K562 (cell line): Measurements from ENCODE around the gene STIM1. TPM values are rescaled to one million over a fixed set of nuclear protein-coding genes. Genes with fewer than 3 reads are reported as not detected.

Source experiments
- ATAC-seq: fragments of 200-7000 bp; cut with Tn5 transposase; 3 replicates; pipeline ENCODE4 v1.9.1; 2020; ENCODE audit warnings: moderate library complexity
- BruUV-seq: library from RNA; stranded (reverse); fragments of 400-500 nt; replicated peaks from 2 replicates; lab custom pipeline; 2021; lab: Mats Ljungman, UMichigan
- CTCF ChIA-PET: fragments of 300-600 bp; formaldehyde crosslinking; extraction: SDS; loops from one replicate; lab custom pipeline; 2021; ENCODE audit warnings: low intra/inter-chr PET ratio; lab: Yijun Ruan, JAX
- POLR2A ChIA-PET: fragments of 300-600, 350-650 bp; sonication (Branson Sonifier 250); formaldehyde crosslinking; extraction: SDS; loops from one replicate; lab custom pipeline; 2021; ENCODE audit warnings: antibody characterized with exemption, inconsistent platforms; lab: Yijun Ruan, JAX
- DNase-seq, 4 experiments: peaks; one replicate each; pipeline versions ENCODE4 v3.0.0 to v3.0.0-alpha.2; 2011 to 2018; ENCODE audit warnings: low spot score in 3 of 4, mixed read lengths in 3 of 4; ENCODE audit errors: extremely low read depth in 1 of 4
- FAIRE-seq: peaks from 2 replicates; lab custom pipeline; 2011; peaks lifted over from hg19 to GRCh38; lab: Jason Lieb, UNC
- H2AFZ ChIP-seq: 2 replicates; pipeline ENCODE4 v1.6.0; 2011; ENCODE audit warnings: low read depth, low read length, control low read depth, inconsistent platforms
- H3K27ac ChIP-seq: fragments of 200-600 bp; 3 replicates; pipeline ENCODE4 v1.8.0; 2011; ENCODE audit warnings: low read depth, mild to moderate bottlenecking, control low read depth, inconsistent platforms, low read length, moderate library complexity, mixed read lengths; ENCODE audit errors: extremely low read depth
- H3K27me3 ChIP-seq, 2 experiments: fragments of 300-600 bp in 1 of 2; 2 replicates in 1 of 2; 3 replicates in 1 of 2; pipeline versions ENCODE4 v1.6.0 to v1.8.0; 2011; ENCODE audit warnings: inconsistent platforms in 2 of 2, low read length in 2 of 2, mild to moderate bottlenecking in 1 of 2, mixed read lengths in 1 of 2, moderate library complexity in 1 of 2; ENCODE audit not compliant: control insufficient read depth in 2 of 2, insufficient read depth in 2 of 2
- H3K36me3 ChIP-seq: fragments of 300-600 bp; 3 replicates; pipeline ENCODE4 v1.8.0; 2011; ENCODE audit warnings: mild to moderate bottlenecking, low read length, inconsistent platforms; ENCODE audit not compliant: control insufficient read depth, insufficient read depth
- H3K4me1 ChIP-seq, 2 experiments: fragments of 200-600 bp in 1 of 2; replicated peaks in 1 of 2; 2 replicates in 1 of 2; 3 replicates in 1 of 2; pipeline versions ENCODE4 v1.5.1 to v1.8.0; 2011; ENCODE audit warnings: inconsistent platforms in 2 of 2, low read length in 2 of 2, mild to moderate bottlenecking in 1 of 2, mixed read lengths in 1 of 2, moderate library complexity in 1 of 2; ENCODE audit not compliant: control insufficient read depth in 2 of 2, insufficient read depth in 2 of 2
- H3K4me2 ChIP-seq: 2 replicates; pipeline ENCODE4 v1.6.1; 2011; ENCODE audit warnings: low read length, control low read depth, inconsistent platforms, mixed read lengths; ENCODE audit not compliant: insufficient read depth
- H3K4me3 ChIP-seq: fragments of 200-600 bp; sonication (generic), shearing (Covaris generic); 2 replicates; pipeline ENCODE4 v1.5.1; 2016; ENCODE audit warnings: control low read depth, inconsistent platforms
- H3K79me2 ChIP-seq: fragments of 200-600 bp; 3 replicates; pipeline ENCODE4 v1.8.0; 2011; ENCODE audit warnings: low read length, inconsistent platforms; ENCODE audit not compliant: control insufficient read depth, insufficient read depth
- H3K9ac ChIP-seq, 2 experiments: 2 replicates each; pipeline versions ENCODE4 v1.6.0 to v1.6.1; 2011; ENCODE audit warnings: low read depth in 2 of 2, low read length in 2 of 2, control low read depth in 1 of 2, inconsistent platforms in 1 of 2, mild to moderate bottlenecking in 1 of 2, mixed read lengths in 1 of 2; ENCODE audit not compliant: insufficient read depth in 1 of 2
- H3K9me1 ChIP-seq: one replicate; pipeline ENCODE4 v1.6.0; 2011; ENCODE audit warnings: inconsistent platforms, mild to moderate bottlenecking, low read length, moderate library complexity; ENCODE audit not compliant: control insufficient read depth, insufficient read depth
- H3K9me3 ChIP-seq: replicated peaks from 2 replicates; pipeline ENCODE4 v1.5.1; 2011; ENCODE audit warnings: low read depth, low read length, inconsistent platforms; ENCODE audit not compliant: control insufficient read depth, insufficient read depth
- H4K20me1 ChIP-seq: replicated peaks from 2 replicates; pipeline ENCODE4 v1.6.1; 2011; ENCODE audit warnings: low read length, inconsistent platforms, mixed read lengths; ENCODE audit not compliant: control insufficient read depth, insufficient read depth
- ATF7 ChIP-seq: fragments of 450-650 bp; IDR thresholded peaks from 2 replicates; pipeline ENCODE4 v1.7.1; 2014; ENCODE audit warnings: mild to moderate bottlenecking, moderate library complexity
- CEBPB ChIP-seq: fragments of 450-650 bp; IDR thresholded peaks from 2 replicates; pipeline ENCODE4 v1.6.1; 2016; ENCODE audit warnings: missing genetic modification characterization, missing compliant biosample characterization
- EGR1 ChIP-seq: fragments of 450-650 bp; conservative IDR thresholded peaks from 2 replicates; pipeline ENCODE4 v1.6.1; 2017; ENCODE audit warnings: mild to moderate bottlenecking
- JUND ChIP-seq, 2 experiments: IDR thresholded peaks; 2 replicates in 1 of 2; 3 replicates in 1 of 2; pipeline ENCODE4 v1.6.1; 2011; ENCODE audit warnings: borderline replicate concordance in 2 of 2, low read depth in 2 of 2, low read length in 2 of 2, improper control_type of control experiment in 1 of 2, missing biosample characterization in 1 of 2, missing genetic modification characterization in 1 of 2, missing genetic modification reagents in 1 of 2
- ZNF282 ChIP-seq: sonication (generic); formaldehyde crosslinking; IDR thresholded peaks from 2 replicates; pipeline ENCODE4 v1.8.1; 2023; ENCODE audit warnings: missing genetic modification reagents
- WGBS: fragments of 100-300 bp; shearing (Covaris generic); methylation state at CpG from one replicate; pipeline ENCODE4 v1.1.6; 2016; ENCODE audit warnings: low coverage, mixed read lengths; ENCODE audit not compliant: insufficient coverage; ENCODE audit errors: missing lambda C conversion rate; 5-methylcytosine and 5-hydroxymethylcytosine counted together
- in situ Hi-C: fragments of 300-500 bp; cut with MboI; formaldehyde crosslinking; loops from 4 replicates; pipeline ENCODE4 v1.15.0; 2018; ENCODE audit warnings: inconsistent platforms, mixed read lengths
- intact Hi-C: fragments of 100-400 bp; cut with micrococcal nuclease; formaldehyde crosslinking; loops from 2 replicates; pipeline ENCODE4 v1.14.2; 2022
- polyA plus RNA-seq, 8 experiments: library from polyadenylated mRNA; depleted of rRNA in 4 of 8; stranded (reverse) in 5 of 8; unstranded in 3 of 8; fragments of >200 nt; fragmentation: Nextera tagmentation in 2 of 8; fragmentation: Illumina TruSeq in 1 of 8; extraction: Ambion mirVana in 2 of 8; extraction: Trizol in 1 of 8; gene quantifications; 2 replicates each; pipeline versions ENCODE4 v1.2.1 to v1.2.3, GENCODE V29; 2011 to 2014; ENCODE audit warnings: inconsistent platforms in 1 of 8, missing spikeins in 1 of 8
- total RNA-seq, 7 experiments: library from RNA; depleted of rRNA in 6 of 7; stranded (reverse); fragments of >200 nt in 6 of 7; fragmentation: Illumina TruSeq in 2 of 7; extraction: Trizol in 2 of 7; gene quantifications; 2 replicates each; pipeline versions ENCODE4 v1.2.1 to v1.2.3, GENCODE V29; 2011 to 2021; ENCODE audit warnings: low replicate concordance in 1 of 7
- TF ChIP-seq, protein P1 (sequence below): fragments of 450-650 bp; formaldehyde crosslinking; IDR thresholded peaks from 2 replicates; pipeline ENCODE4 v1.4.0; 2022; ENCODE audit warnings: mild to moderate bottlenecking, moderate library complexity
- TF ChIP-seq, protein P2 (sequence below): fragments of 450-650 bp; formaldehyde crosslinking; IDR thresholded peaks from 2 replicates; pipeline ENCODE4 v1.4.0; 2020; ENCODE audit warnings: mild to moderate bottlenecking, mixed read lengths

Gene STIM1
- total and polyA plus RNA-seq, 9 of the 15 experiments (the other 6 are each of a cell fraction or from before 2014, with no cell fraction given), result 7.7 to 50.5 (median 22.5) TPM

DNA sequence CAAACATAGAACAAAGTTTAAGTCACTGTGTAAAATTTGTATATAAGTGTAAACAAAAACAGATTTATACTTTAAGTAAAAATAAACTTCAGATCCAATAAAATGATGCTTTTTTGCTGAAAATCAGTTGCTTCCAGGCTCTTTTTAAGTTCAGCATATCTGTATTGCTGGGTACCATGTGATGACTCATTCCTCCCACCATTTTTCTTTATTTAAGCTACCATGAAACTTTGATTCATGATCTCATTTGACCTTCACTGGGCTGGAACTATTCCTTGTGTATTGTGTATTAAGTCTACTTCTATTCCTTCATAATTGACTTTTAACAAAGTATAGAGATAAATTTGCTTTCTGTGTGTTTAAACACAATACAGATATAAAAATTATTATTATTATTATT is 192.9 kb downstream of the STIM1 start:
- Histone ChIP-seq H3K4me1 (peaks cover 0 to 10% of the 10 kb centered on the region in 2 experiments; a peak in 2 of 5 replicates), H2AFZ (no peak overlapping the region), H3K36me3 (no peaks in the 10 kb centered on the region), H3K27ac (no peak overlapping the region), H3K9me3 (no peaks in the 10 kb centered on the region), H3K27me3 (no peaks in the 10 kb centered on the region), H3K9me1 (no peaks in the 10 kb centered on the region), H3K4me3 (no peak overlapping the region), H3K4me2 (no peak overlapping the region), H4K20me1 (no peaks in the 10 kb centered on the region), H3K79me2 (0 out of 3 replicates have a peak, but pooled peaks cover 2% of the 10 kb centered on the region), H3K9ac (no peak overlapping the region)
- DNase-seq (no peak), ATAC-seq (no peak), FAIRE-seq (no peak)
- in situ Hi-C loops, result no loop called here
- ChIA-PET POLR2A (no interaction called here), CTCF (interaction anchor here (0.5 kb wide), 1 partner anchor 453 kb away, joined by 3 read pairs; no protein-coding TSS in a partner anchor)
- BruUV-seq, result no TSS peak
- intact Hi-C loops, result no loop called here
- TF ChIP-seq EGR1 (0 out of 2 replicates have a peak, but pooled peaks have one; percentile 14), JUND (IDR thresholded peaks at IDR 0.05; ENCODE audit: borderline replicate concordance, low read depth, low read length) (peak; percentile 53; the same call in 1 of the 2 replicates), JUND (tag; IDR thresholded peaks at IDR 0.05; ENCODE audit: borderline replicate concordance, low read depth, low read length) (no peak; the same call in 2 of the 3 replicates)
- TF ChIP-seq, protein P1, sequence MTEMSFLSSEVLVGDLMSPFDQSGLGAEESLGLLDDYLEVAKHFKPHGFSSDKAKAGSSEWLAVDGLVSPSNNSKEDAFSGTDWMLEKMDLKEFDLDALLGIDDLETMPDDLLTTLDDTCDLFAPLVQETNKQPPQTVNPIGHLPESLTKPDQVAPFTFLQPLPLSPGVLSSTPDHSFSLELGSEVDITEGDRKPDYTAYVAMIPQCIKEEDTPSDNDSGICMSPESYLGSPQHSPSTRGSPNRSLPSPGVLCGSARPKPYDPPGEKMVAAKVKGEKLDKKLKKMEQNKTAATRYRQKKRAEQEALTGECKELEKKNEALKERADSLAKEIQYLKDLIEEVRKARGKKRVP (CRISPR knock-in tag), result no peak

DNA sequence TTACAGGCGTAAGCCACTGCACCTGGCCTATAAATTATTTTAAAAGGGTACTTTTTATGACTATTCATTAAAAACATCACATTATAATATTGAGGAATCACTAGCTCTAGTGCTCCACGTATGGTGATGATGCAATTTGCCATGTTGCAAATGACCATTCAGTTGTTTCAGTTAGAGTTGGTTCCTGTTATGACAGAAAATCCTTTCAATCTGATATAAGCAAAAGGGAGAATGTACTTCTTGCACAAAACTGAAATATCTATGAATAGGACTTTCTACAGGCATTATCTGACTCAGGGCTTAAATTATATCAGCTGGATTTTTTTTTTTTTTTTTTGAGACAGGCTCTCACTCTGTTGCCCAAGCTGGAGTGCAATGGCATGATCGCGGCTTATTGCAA is 193.5 kb downstream of the STIM1 start:
- Histone ChIP-seq H3K79me2 (0 out of 3 replicates have a peak, but pooled peaks cover 2% of the 10 kb centered on the region), H3K9ac (no peak overlapping the region), H2AFZ (no peak overlapping the region), H3K4me1 (peaks cover 0 to 8% of the 10 kb centered on the region in 2 experiments; a peak in 2 of 5 replicates), H4K20me1 (no peaks in the 10 kb centered on the region), H3K9me3 (no peaks in the 10 kb centered on the region), H3K36me3 (no peaks in the 10 kb centered on the region), H3K9me1 (no peaks in the 10 kb centered on the region), H3K27me3 (no peaks in the 10 kb centered on the region), H3K4me3 (no peak overlapping the region), H3K27ac (no peak overlapping the region), H3K4me2 (no peak overlapping the region)
- ChIA-PET POLR2A (interaction anchor here (0.6 to 0.7 kb wide), 4 partner anchors 10 to 93 kb away, joined by 3 to 5 read pairs (median 4); no protein-coding TSS in a partner anchor), CTCF (no interaction called here)
- no TSS peak for BruUV-seq
- ATAC-seq (no peak), FAIRE-seq (no peak), DNase-seq (no peak)
- in situ Hi-C loops (no loop called here), intact Hi-C loops (no loop called here)
- WGBS, result 68% methylated on average over 2 of the region's 4 CpGs
- TF ChIP-seq CEBPB (tag) (peak; percentile 76), ZNF282 (CRISPR knock-in tag) (no peak), ATF7 (0 out of 2 replicates have a peak, but pooled peaks have one; percentile 14)
- TF ChIP-seq, protein P2, sequence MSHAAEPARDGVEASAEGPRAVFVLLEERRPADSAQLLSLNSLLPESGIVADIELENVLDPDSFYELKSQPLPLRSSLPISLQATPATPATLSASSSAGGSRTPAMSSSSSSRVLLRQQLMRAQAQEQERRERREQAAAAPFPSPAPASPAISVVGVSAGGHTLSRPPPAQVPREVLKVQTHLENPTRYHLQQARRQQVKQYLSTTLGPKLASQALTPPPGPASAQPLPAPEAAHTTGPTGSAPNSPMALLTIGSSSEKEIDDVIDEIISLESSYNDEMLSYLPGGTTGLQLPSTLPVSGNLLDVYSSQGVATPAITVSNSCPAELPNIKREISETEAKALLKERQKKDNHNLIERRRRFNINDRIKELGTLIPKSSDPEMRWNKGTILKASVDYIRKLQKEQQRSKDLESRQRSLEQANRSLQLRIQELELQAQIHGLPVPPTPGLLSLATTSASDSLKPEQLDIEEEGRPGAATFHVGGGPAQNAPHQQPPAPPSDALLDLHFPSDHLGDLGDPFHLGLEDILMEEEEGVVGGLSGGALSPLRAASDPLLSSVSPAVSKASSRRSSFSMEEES, result no peak
